HUES48 (cell line): Measurements from ENCODE around the gene NHP2.

ENCODE experiments used
- H3K27ac ChIP-seq: one replicate; pipeline ENCODE4 v1.7.0; 2013; ENCODE audit warnings: low read depth, low read length, inconsistent platforms
- H3K27me3 ChIP-seq: 2 replicates; pipeline ENCODE4 v1.6.1; 2013; ENCODE audit warnings: mild to moderate bottlenecking, low read length; ENCODE audit not compliant: control insufficient read depth, insufficient read depth
- H3K36me3 ChIP-seq: 2 replicates; pipeline ENCODE4 v1.6.1; 2013; ENCODE audit warnings: low read length; ENCODE audit not compliant: control insufficient read depth, insufficient read depth
- H3K4me1 ChIP-seq: 2 replicates; pipeline ENCODE4 v1.6.1; 2013; ENCODE audit warnings: mild to moderate bottlenecking, low read length; ENCODE audit not compliant: control insufficient read depth, insufficient read depth
- H3K4me3 ChIP-seq: 2 replicates; pipeline ENCODE4 v1.5.1; 2013; ENCODE audit warnings: mild to moderate bottlenecking, low read depth, low read length
- H3K9ac ChIP-seq: 2 replicates; pipeline ENCODE4 v1.6.1; 2013; ENCODE audit warnings: mild to moderate bottlenecking, low read depth, low read length, moderate library complexity
- H3K9me3 ChIP-seq: 2 replicates; pipeline ENCODE4 v1.6.1; 2013; ENCODE audit warnings: low read length; ENCODE audit not compliant: control insufficient read depth, insufficient read depth

NHP2 gene

DNA sequence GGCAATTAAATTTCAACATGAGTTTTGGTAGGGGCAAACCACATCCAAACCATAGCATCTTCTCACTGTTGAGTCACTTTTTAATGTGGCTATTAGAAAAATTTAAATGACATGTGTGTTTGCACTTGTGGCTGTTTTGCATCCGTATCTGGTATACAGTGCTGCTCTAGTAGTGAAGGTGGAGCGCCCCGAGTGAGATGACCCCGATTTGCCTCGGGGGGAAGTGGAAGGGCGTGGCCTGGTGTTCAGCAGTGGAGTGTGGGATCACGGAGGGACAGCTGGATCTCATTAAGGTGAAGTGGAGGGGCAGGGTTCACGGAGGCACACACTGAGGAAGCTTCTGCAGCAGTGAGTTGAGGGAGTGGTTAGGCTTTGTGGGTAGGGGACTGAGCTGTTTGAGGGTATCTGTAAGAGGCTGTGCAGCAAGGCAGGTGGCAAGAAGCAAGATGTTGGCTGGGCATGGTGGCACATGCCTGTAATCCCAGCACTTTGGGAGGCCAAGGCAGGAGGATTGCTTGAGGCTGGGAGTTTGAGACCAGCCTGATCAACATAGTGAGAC lies 39.6 kb upstream of the NHP2 start:
- Histone ChIP-seq H3K27me3 (no peaks in the 10 kb centered on the region), H3K27ac (no peak overlapping the region), H3K9ac (no peak overlapping the region), H3K4me3 (no peak overlapping the region), H3K9me3 (peaks cover 2% of the 10 kb centered on the region; the same call in 1 of the 2 replicates), H3K36me3 (no peaks in the 10 kb centered on the region), H3K4me1 (peaks cover 5% of the 10 kb centered on the region)

DNA sequence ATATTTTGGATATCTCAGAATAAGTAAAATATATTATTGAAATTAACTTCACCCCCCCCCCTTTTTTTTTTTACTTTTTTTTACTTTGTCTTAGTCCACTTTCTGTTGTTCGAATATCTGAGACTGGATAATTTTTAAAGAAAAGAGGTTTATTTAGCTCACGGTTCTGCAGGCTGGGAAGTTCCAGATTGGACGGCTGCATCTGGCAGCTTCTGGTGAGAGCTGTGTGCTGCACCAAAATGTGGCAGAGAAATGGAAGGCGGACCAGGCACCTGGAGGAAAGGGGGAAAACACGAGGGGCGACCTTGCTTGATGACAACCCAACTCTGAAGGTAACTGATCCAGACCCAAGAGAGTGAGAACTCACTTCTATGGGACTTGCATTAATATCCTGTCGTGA lies 39.1 kb upstream of the NHP2 start:
- no peak overlapping the region for H3K9ac ChIP-seq
- no peaks in the 10 kb centered on the region for H3K36me3 ChIP-seq
- no peak overlapping the region for H3K4me3 ChIP-seq
- H3K27me3 ChIP-seq, result no peaks in the 10 kb centered on the region
- peaks cover 2% of the 10 kb centered on the region; the same call in 1 of the 2 replicates for H3K9me3 ChIP-seq
- no peak overlapping the region for H3K27ac ChIP-seq
- peaks cover 5% of the 10 kb centered on the region for H3K4me1 ChIP-seq

DNA sequence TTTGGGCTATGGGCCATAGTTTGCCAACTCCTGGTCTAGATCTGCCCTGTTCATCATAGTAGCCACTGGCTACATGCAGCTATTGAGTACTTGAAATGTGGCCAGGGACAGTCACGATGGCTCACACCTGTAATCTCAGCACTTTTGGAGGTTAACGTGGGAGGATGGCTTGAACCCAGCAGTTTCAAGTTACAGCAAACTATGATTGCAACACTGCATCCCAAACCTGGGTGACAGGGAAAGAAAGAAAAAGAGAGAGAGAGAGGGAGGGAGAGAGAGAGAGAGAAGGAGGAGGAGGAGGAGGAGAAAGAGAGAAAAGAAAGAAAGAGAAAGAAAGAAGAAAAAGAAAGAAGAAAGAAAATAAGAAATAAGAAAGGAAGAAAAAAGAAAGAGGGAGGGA lies 38.6 kb upstream of the NHP2 start:
- Histone ChIP-seq H3K27me3 (no peaks in the 10 kb centered on the region), H3K9ac (no peak overlapping the region), H3K4me3 (no peak overlapping the region), H3K27ac (no peak overlapping the region), H3K9me3 (peaks cover 2% of the 10 kb centered on the region; the same call in 1 of the 2 replicates), H3K36me3 (no peaks in the 10 kb centered on the region), H3K4me1 (peaks cover 5% of the 10 kb centered on the region)

DNA sequence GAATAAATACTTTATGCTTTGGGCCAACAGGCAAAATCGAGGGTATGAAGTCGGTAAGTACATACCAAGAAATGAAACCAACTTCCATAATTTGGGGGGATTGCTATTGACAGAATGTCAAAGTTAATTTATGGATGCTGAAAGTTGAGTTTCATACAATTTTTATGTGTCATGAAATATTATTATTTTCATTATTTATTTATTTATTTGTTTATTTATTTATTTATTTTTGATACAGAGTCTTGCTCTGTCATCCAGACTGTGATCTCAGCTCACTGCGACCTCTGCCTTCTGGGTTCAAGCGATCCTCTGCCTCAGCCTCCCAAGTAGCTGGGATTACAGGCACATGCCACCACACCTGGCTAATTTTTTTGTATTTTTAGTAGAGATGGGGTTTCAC lies 38.0 kb upstream of the NHP2 start:
- Histone ChIP-seq H3K36me3 (no peaks in the 10 kb centered on the region), H3K27me3 (no peaks in the 10 kb centered on the region), H3K9me3 (peaks cover 2% of the 10 kb centered on the region; the same call in 1 of the 2 replicates), H3K27ac (no peak overlapping the region), H3K4me3 (no peak overlapping the region), H3K4me1 (peaks cover 5% of the 10 kb centered on the region), H3K9ac (no peak overlapping the region)

DNA sequence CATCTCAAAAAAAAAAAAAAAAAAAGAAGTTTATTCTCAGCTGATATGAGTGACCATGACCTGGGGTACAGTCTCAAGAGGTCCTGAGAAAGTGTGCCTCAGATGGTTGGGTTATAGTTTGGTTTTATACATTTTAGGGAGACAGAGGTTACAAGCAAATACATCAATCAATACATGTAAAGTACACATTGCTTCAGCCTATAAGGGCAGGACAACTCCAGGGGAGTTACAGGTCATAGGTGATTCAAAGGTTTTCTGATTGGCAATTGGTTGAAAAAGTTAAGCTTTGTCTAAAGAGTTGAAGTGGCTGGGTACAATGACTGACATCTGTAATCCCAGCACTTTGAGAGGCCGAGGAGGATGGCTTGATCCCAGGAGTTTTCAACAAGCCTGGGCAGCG lies 35.7 kb upstream of the NHP2 start:
- Histone ChIP-seq H3K27ac (no peak overlapping the region), H3K36me3 (no peaks in the 10 kb centered on the region), H3K9ac (no peak overlapping the region), H3K4me1 (peaks cover 4% of the 10 kb centered on the region), H3K4me3 (no peak overlapping the region), H3K27me3 (no peaks in the 10 kb centered on the region), H3K9me3 (peaks cover 2% of the 10 kb centered on the region; the same call in 1 of the 2 replicates)

DNA sequence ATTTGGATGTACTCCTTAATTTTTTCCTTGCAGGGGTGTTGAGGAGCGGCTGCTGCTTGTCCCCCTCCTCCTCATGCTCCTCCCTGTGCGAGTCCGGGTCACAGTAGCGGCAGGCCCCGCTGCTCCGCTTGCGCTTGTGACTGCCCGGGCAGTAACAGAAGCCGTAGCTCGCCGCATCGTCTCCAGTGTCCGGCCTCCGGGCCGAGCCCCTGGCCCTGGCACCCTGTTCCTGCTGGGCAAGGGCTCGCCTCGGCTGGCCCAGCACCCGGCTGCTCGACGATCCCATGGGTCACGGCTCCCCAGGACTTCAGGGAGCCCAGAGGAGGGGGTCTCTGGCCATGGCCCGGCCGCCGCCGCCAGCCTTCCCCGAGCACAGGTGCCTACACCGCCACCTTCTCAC lies 33.3 kb upstream of the NHP2 start, which contains the start of gene GMCL2:
Gene GMCL2 (minus strand): TSS at position 358 of the 400 bp plus-strand sequence. CDS start 72 bp downstream, at position 286.
- no peak within 1 kb of the TSS for H3K9ac ChIP-seq
- H3K27me3 ChIP-seq, result no peaks in the 10 kb centered on the region
- H3K4me1 ChIP-seq, result peaks cover 7% of the 10 kb centered on the region
- no peak within 1 kb of the TSS for H3K27ac ChIP-seq
- H3K4me3 ChIP-seq, result no peak within 1 kb of the TSS
- H3K9me3 ChIP-seq, result no peaks in the 10 kb centered on the region
- H3K36me3 ChIP-seq, result no peaks in the 10 kb centered on the region

DNA sequence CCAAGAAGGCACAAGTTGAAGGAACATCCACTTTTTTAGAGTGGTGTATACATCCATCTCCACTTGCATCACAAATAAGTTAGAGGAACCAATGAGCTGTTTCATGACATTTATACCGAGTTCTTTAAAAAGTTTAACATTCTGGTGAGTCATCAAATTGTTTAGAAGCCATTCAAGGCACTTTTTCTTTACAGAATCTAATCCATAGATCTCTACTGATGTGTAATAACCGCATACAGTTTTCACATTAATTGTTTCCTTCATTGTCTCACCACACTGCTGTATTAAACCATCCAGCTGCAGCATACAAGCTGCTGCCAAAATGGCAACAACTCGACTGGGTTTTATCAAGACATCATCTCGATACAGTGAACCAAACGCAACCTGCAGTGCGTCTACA lies 32.7 kb upstream of the NHP2 start:
- H3K27ac ChIP-seq, result no peak overlapping the region
- peaks cover 9% of the 10 kb centered on the region for H3K4me1 ChIP-seq
- no peaks in the 10 kb centered on the region for H3K9me3 ChIP-seq
- H3K27me3 ChIP-seq, result no peaks in the 10 kb centered on the region
- H3K36me3 ChIP-seq, result no peaks in the 10 kb centered on the region
- H3K4me3 ChIP-seq, result no peak overlapping the region
- H3K9ac ChIP-seq, result no peak overlapping the region

DNA sequence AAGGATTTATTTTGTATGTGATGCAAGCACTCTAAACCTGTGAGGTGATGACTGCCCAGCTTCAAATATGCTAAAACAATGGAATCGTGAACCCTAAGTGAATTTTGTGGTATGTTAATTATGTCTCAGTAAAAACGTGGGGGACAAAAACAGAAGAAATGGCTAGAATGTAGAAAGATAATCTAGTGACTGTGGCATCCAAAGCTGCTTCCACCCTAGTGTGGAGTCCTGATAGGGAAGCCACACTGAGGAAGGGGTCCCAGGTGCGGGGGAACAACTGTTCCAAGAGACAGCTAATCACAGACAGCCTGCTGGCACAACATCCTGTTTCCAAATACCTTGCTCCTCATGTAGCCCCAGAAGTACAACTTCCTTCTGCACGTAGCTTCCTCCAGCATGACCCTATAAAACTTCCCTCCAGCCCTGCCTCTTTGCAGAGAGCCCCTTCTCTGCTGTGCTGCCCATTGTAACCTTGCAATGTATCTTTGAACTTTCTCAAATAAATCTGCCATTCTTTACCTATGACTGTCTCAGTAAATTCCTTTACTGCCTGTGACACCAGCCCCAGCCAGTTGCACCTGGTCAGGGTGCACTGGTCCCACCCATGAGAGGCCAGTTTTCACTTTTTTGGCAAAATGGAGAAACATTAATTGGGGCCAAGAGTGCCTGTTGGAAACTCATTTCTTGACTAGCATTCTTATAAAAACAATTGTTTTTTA lies 28.6 kb upstream of the NHP2 start:
- Histone ChIP-seq H3K27me3 (no peaks in the 10 kb centered on the region), H3K4me1 (peaks cover 27% of the 10 kb centered on the region), H3K9me3 (no peaks in the 10 kb centered on the region), H3K27ac (peak overlapping the region; percentile 26), H3K36me3 (no peaks in the 10 kb centered on the region), H3K9ac (no peak overlapping the region), H3K4me3 (no peak overlapping the region)

DNA sequence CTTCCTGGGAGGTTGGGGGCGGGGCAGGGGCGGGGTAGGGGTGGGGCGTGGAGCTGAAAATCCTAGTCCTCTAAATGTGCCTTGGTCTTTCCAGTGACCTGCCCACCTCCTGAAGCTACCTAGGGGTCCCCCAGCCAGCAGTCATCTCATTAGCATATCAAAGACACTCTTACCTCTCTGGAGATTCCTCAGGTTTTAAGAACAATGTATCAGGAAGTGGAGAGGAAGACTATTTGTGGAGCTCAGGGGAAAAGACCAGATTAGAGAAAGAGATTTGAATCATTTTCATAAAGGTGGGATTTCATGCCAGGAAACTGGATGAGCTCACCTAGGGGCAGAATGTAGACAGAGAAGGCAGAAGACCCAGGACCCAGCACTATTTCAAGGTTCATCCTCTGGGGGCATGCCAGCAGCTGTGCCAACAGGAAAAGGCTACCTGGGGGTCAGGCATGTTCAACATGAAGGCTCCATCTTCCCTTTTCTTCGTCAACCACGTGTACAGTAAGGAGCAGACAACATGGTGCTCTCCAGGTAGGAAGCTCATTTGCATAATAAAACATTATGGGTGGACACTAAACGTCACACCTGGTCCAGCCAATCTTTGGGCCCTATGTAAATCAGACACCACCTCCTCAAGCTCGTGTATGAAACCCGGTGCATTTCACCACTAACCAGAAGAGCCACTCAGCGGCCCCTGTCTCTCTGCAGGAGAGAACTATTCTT lies 26.6 kb upstream of the NHP2 start:
- peak overlapping the region; percentile 100 for H3K27ac ChIP-seq
- peak overlapping the region; percentile 52 for H3K4me3 ChIP-seq
- H3K27me3 ChIP-seq, result no peaks in the 10 kb centered on the region
- no peaks in the 10 kb centered on the region for H3K36me3 ChIP-seq
- peak overlapping the region; percentile 96 for H3K9ac ChIP-seq
- peaks cover 27% of the 10 kb centered on the region for H3K4me1 ChIP-seq
- no peaks in the 10 kb centered on the region for H3K9me3 ChIP-seq

DNA sequence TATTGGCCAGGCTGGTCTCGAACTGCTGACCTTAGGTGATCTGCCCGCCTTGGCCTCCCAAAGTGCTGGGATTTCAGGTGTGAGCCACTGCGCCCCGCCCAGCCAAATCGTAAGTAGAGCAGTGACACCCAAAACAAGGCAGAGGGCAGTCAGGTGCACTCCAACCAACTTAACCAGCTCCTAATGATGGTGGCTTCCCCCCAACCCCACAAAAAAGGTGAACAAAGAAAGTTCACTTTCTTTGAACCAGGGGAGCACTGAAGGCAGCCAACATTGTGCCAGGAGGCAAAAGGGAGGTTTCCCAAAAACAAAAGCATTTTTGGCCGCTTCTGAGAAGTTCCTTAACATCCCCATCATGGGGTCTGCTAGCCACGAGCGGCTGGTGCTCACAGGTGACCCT lies 23.9 kb upstream of the NHP2 start:
- H3K9me3 ChIP-seq, result no peaks in the 10 kb centered on the region
- H3K4me1 ChIP-seq, result peaks cover 25% of the 10 kb centered on the region
- H3K9ac ChIP-seq, result 0 out of 2 replicates have a peak overlapping the region, but pooled peaks have one; percentile 5
- H3K36me3 ChIP-seq, result no peaks in the 10 kb centered on the region
- no peak overlapping the region for H3K4me3 ChIP-seq
- no peaks in the 10 kb centered on the region for H3K27me3 ChIP-seq
- no peak overlapping the region for H3K27ac ChIP-seq

DNA sequence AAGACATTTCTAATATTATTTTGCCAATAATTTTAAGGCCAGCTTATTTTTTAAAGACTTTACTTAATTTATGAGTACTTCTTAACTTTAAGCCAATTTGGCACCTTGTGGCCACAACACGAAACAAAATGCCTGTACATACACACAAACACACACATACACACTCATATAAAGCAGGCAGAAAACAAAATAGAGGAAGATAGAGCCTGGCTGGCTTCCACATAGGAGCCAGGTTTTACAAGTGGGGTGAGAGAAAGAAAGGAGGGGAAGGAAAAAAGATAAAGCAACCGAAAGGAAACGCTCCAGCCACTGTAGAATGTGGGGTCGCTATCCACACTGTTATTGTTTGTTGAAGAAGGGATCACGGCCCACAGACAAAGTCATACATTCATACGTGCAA lies 23.1 kb upstream of the NHP2 start:
- Histone ChIP-seq H3K4me1 (peaks cover 18% of the 10 kb centered on the region), H3K9ac (no peak overlapping the region), H3K36me3 (no peaks in the 10 kb centered on the region), H3K27me3 (no peaks in the 10 kb centered on the region), H3K27ac (no peak overlapping the region), H3K9me3 (no peaks in the 10 kb centered on the region), H3K4me3 (no peak overlapping the region)
